HepG2 (cell line): ENCODE measurements around the gene MYO15A. TPM values are rescaled to one million over a fixed set of nuclear protein-coding genes. Genes with fewer than 3 reads are reported as not detected.
A peak's percentile ranks its signal among the peaks of the same experiment; 100 is the strongest.

ENCODE experiments used
- ELF4 ChIP-seq: sonication (generic); formaldehyde crosslinking; IDR thresholded peaks from 2 replicates; pipeline ENCODE4 v1.5.0; 2020; ENCODE audit warnings: missing genetic modification reagents, mild to moderate bottlenecking, moderate library complexity, borderline replicate concordance
- JARID2 ChIP-seq: sonication (generic); formaldehyde crosslinking; IDR thresholded peaks from 2 replicates; pipeline ENCODE4 v1.8.1; 2023; ENCODE audit warnings: missing genetic modification reagents, inconsistent platforms; ENCODE audit not compliant: insufficient replicate concordance
- RBM39 ChIP-seq: fragments of 200-400 bp; formaldehyde crosslinking; IDR thresholded peaks from one replicate; pipeline ENCODE4 v1.6.1; 2018; ENCODE audit warnings: antibody characterized with exemption, mild to moderate bottlenecking, low read depth, low read length; ENCODE audit not compliant: poor library complexity, severe bottlenecking
- RELA ChIP-seq: sonication (generic); formaldehyde crosslinking; IDR thresholded peaks from 2 replicates; pipeline ENCODE4 v1.4.0; 2020; ENCODE audit warnings: missing genetic modification reagents
- RFXAP ChIP-seq: sonication (generic); formaldehyde crosslinking; IDR thresholded peaks from 2 replicates; pipeline ENCODE4 v1.4.0; 2020; ENCODE audit warnings: missing genetic modification reagents, borderline replicate concordance
- U2AF1 ChIP-seq: fragments of 200-400 bp; formaldehyde crosslinking; optimal IDR thresholded peaks from 2 replicates; pipeline ENCODE3; 2017; ENCODE audit warnings: mild to moderate bottlenecking, low read depth, low read length
- ZMYM2 ChIP-seq: sonication (generic); formaldehyde crosslinking; IDR thresholded peaks from 2 replicates; pipeline ENCODE4 v1.8.0; 2022; ENCODE audit warnings: mild to moderate bottlenecking, missing genetic modification reagents
- ZNF235 ChIP-seq: sonication (generic); formaldehyde crosslinking; IDR thresholded peaks from 2 replicates; pipeline ENCODE4 v1.8.1; 2023; ENCODE audit warnings: mild to moderate bottlenecking, missing genetic modification reagents, borderline replicate concordance
- ZNF44 ChIP-seq: sonication (generic); formaldehyde crosslinking; IDR thresholded peaks from 2 replicates; pipeline ENCODE4 v1.5.1; 2020; ENCODE audit warnings: mild to moderate bottlenecking, missing genetic modification reagents
- ZNF460 ChIP-seq: sonication (generic); formaldehyde crosslinking; IDR thresholded peaks from 2 replicates; pipeline ENCODE4 v1.5.1; 2020; ENCODE audit warnings: missing genetic modification reagents, mild to moderate bottlenecking, borderline replicate concordance
- ZNF484 ChIP-seq: sonication (generic); formaldehyde crosslinking; IDR thresholded peaks from 2 replicates; pipeline ENCODE4 v1.5.1; 2020; ENCODE audit warnings: mild to moderate bottlenecking, low read depth, missing genetic modification reagents, borderline replicate concordance
- ZNF549 ChIP-seq: sonication (generic); formaldehyde crosslinking; IDR thresholded peaks from 2 replicates; pipeline ENCODE4 v1.5.0; 2020; ENCODE audit warnings: missing genetic modification reagents
- ZNF616 ChIP-seq: sonication (generic); formaldehyde crosslinking; IDR thresholded peaks from 2 replicates; pipeline ENCODE4 v1.5.0; 2020; ENCODE audit warnings: low read depth, mild to moderate bottlenecking, missing genetic modification reagents
- ZNF629 ChIP-seq: sonication (generic); formaldehyde crosslinking; conservative IDR thresholded peaks from 2 replicates; pipeline ENCODE4 v1.5.0; 2020; ENCODE audit warnings: missing genetic modification reagents
- ZNF7 ChIP-seq: IDR thresholded peaks from 2 replicates; pipeline ENCODE4 v1.6.1; 2016; ENCODE audit warnings: missing biosample characterization, missing genetic modification reagents
- ZNF703 ChIP-seq: sonication (generic); formaldehyde crosslinking; IDR thresholded peaks from 2 replicates; pipeline ENCODE4 v1.5.1; 2020; ENCODE audit warnings: missing genetic modification reagents, mild to moderate bottlenecking, moderate library complexity, borderline replicate concordance
- ZNF746 ChIP-seq: sonication (generic); formaldehyde crosslinking; IDR thresholded peaks from 2 replicates; pipeline ENCODE4 v1.8.0; 2022; ENCODE audit warnings: mild to moderate bottlenecking, missing genetic modification reagents
- ZNF749 ChIP-seq: sonication (generic); formaldehyde crosslinking; IDR thresholded peaks from 2 replicates; pipeline ENCODE4 v1.8.0; 2022; ENCODE audit warnings: mild to moderate bottlenecking, missing genetic modification reagents, moderate library complexity, borderline replicate concordance
- ZNF781 ChIP-seq: sonication (generic); formaldehyde crosslinking; IDR thresholded peaks from 2 replicates; pipeline ENCODE4 v1.5.1; 2020; ENCODE audit warnings: borderline replicate concordance, mild to moderate bottlenecking, missing genetic modification reagents; ENCODE audit errors: not compliant biosample characterization
- polyA plus RNA-seq, 8 experiments: library from polyadenylated mRNA; depleted of rRNA in 3 of 8; stranded (reverse) in 7 of 8; unstranded in 1 of 8; fragments of >200 nt; fragmentation: Illumina TruSeq in 4 of 8; extraction: Trizol in 4 of 8; gene quantifications; 2 replicates each; pipeline versions ENCODE4 v1.2.1 to v1.2.3, GENCODE V29; 2011 to 2016; ENCODE audit warnings: low read depth in 4 of 8, missing spikeins in 1 of 8, mixed read lengths in 1 of 8; ENCODE audit not compliant: insufficient read depth in 1 of 8
- total RNA-seq, 5 experiments: library from RNA; depleted of rRNA; stranded (reverse); fragments of >200 nt; fragmentation: Illumina TruSeq; extraction: Trizol; gene quantifications; 2 replicates each; pipeline ENCODE4 v1.2.3, GENCODE V29; 2016; ENCODE audit warnings: low read depth in 1 of 5
- TF ChIP-seq, protein P1 (sequence below): sonication (generic); formaldehyde crosslinking; IDR thresholded peaks from 2 replicates; pipeline ENCODE4 v1.5.0; 2020; ENCODE audit warnings: mild to moderate bottlenecking, missing genetic modification reagents
- TF ChIP-seq, protein P2 (sequence below): IDR thresholded peaks from 2 replicates; pipeline ENCODE4 v1.6.1; 2016
- TF ChIP-seq, protein P3 (sequence below): sonication (generic); formaldehyde crosslinking; IDR thresholded peaks from 2 replicates; pipeline ENCODE4 v1.8.1; 2023; ENCODE audit warnings: mild to moderate bottlenecking, moderate library complexity, missing genetic modification reagents
- TF ChIP-seq, protein P4 (sequence below): sonication (generic); formaldehyde crosslinking; IDR thresholded peaks from 2 replicates; pipeline ENCODE4 v1.5.0; 2020; ENCODE audit warnings: mild to moderate bottlenecking, low read depth, missing genetic modification reagents, borderline replicate concordance

Gene MYO15A
- total and polyA plus RNA-seq, 2 of the 13 experiments (the other 11 are each of a cell fraction or from before 2014, with no cell fraction given): 0.07 to 0.20 TPM

DNA sequence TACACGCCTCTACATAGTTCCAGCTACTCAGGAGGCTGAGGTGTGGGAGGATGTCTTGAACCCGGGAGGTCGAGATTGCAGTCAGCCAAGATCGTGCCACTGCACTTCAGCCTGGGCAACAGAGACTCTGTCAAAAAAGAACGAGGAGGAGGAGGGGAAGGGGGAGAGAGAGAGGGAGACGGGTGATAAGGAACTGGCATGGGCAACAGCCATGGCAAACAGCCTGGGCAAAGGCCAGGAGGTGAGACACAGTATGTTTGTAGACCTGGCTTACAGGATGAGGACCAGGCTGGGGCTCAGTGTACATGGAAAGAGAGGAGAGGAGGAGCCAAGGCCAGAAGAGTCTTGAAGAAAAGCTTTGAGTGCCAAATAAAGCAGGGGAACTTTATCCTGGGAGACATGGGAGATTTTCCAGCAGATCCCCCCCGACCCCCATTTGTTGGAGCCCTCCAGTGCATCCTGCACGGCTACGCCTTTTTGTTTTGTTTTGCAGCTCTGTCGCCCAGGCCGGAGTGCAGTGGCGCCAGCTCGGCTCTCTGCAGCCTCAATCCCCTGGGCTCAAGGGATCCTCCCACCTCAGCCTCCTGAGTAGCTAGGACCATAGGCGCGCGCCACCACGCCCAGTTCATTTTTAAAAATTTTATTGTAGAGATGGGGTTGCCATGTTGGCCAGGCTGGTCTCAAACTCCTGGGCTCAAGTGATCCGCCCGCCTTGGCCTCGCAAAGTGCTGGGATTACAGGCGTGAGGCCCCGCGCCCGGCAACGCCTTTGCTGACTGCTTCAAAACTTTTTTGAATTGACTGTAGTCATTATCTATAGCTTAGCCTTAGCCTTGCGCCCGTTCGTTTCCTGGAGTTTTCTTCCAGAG is 73.8 kb downstream of the MYO15A start (continued):
- TF ChIP-seq ELF4 (CRISPR knock-in tag): no peak; the same call in 1 of the 2 replicates
- 0 out of 2 replicates have a peak, but pooled peaks have one; percentile 38 for TF ChIP-seq ZMYM2 (CRISPR knock-in tag)
- TF ChIP-seq RFXAP (CRISPR knock-in tag): no peak
- TF ChIP-seq ZNF703 (CRISPR knock-in tag): 0 out of 2 replicates have a peak, but pooled peaks have one; percentile 60
- no peak for TF ChIP-seq ZNF7 (CRISPR knock-in tag)
- TF ChIP-seq ZNF749 (CRISPR knock-in tag): 0 out of 2 replicates have a peak, but pooled peaks have one; percentile 18
- TF ChIP-seq ZNF746 (CRISPR knock-in tag): 0 out of 2 replicates have a peak, but pooled peaks have one; percentile 3
- no peak for TF ChIP-seq ZNF549
- TF ChIP-seq, protein P1, sequence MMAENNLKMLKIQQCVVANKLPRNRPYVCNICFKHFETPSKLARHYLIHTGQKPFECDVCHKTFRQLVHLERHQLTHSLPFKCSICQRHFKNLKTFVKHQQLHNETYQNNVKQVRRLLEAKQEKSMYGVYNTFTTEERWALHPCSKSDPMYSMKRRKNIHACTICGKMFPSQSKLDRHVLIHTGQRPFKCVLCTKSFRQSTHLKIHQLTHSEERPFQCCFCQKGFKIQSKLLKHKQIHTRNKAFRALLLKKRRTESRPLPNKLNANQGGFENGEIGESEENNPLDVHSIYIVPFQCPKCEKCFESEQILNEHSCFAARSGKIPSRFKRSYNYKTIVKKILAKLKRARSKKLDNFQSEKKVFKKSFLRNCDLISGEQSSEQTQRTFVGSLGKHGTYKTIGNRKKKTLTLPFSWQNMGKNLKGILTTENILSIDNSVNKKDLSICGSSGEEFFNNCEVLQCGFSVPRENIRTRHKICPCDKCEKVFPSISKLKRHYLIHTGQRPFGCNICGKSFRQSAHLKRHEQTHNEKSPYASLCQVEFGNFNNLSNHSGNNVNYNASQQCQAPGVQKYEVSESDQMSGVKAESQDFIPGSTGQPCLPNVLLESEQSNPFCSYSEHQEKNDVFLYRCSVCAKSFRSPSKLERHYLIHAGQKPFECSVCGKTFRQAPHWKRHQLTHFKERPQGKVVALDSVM (CRISPR knock-in tag): peak; percentile 96
- TF ChIP-seq ZNF235: 0 out of 2 replicates have a peak, but pooled peaks have one; percentile 16
- TF ChIP-seq, protein P2, sequence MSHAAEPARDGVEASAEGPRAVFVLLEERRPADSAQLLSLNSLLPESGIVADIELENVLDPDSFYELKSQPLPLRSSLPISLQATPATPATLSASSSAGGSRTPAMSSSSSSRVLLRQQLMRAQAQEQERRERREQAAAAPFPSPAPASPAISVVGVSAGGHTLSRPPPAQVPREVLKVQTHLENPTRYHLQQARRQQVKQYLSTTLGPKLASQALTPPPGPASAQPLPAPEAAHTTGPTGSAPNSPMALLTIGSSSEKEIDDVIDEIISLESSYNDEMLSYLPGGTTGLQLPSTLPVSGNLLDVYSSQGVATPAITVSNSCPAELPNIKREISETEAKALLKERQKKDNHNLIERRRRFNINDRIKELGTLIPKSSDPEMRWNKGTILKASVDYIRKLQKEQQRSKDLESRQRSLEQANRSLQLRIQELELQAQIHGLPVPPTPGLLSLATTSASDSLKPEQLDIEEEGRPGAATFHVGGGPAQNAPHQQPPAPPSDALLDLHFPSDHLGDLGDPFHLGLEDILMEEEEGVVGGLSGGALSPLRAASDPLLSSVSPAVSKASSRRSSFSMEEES (CRISPR knock-in tag): no peak
- no peak for TF ChIP-seq ZNF616 (CRISPR knock-in tag)
- TF ChIP-seq, protein P3, sequence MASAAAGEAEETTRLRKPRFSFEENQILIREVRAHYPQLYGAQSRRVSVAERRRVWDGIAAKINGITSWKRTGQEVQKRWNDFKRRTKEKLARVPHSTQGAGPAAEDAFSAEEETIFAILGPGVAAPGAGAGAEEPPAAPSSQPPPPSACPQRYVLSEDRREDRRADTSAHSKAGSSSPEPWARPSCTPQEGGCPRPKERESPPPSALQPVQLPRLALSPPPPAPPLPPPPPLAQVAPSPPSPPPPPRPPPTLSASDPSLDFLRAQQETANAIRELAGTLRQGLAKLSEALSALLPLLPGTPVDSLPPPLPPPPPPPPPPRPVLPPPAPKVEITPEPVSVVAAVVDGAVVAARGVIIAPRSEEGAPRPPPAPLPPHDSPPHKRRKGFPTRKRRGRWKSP (CRISPR knock-in tag): no peak
- TF ChIP-seq, protein P4, sequence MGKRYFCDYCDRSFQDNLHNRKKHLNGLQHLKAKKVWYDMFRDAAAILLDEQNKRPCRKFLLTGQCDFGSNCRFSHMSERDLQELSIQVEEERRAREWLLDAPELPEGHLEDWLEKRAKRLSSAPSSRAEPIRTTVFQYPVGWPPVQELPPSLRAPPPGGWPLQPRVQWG: 0 out of 2 replicates have a peak, but pooled peaks have one; percentile 56
- TF ChIP-seq ZNF629 (CRISPR knock-in tag): no peak
- no peak for TF ChIP-seq U2AF1
- TF ChIP-seq ZNF460 (CRISPR knock-in tag): peak; percentile 57
- no peak for TF ChIP-seq ZNF484 (CRISPR knock-in tag)
- peak; percentile 1; the same call in 1 of the 2 replicates for TF ChIP-seq ZNF44
- no peak for TF ChIP-seq RELA (CRISPR knock-in tag)
- TF ChIP-seq ZNF781 (CRISPR knock-in tag): no peak
- no peak for TF ChIP-seq JARID2
- TF ChIP-seq RBM39: peak; percentile 1
